GM20000 (cell line): ENCODE data around the gene COMTD1.

ENCODE experiments used
- DNase-seq: peaks from one replicate; pipeline ENCODE4 v3.0.0; 2012; ENCODE audit warnings: low spot score
- TF ChIP-seq, protein P1 (sequence below): IDR thresholded peaks from 2 replicates; pipeline ENCODE4 v1.5.1; 2012; ENCODE audit warnings: mild to moderate bottlenecking, control low read depth; ENCODE audit errors: extremely low read depth, missing control alignments

Gene COMTD1

DNA sequence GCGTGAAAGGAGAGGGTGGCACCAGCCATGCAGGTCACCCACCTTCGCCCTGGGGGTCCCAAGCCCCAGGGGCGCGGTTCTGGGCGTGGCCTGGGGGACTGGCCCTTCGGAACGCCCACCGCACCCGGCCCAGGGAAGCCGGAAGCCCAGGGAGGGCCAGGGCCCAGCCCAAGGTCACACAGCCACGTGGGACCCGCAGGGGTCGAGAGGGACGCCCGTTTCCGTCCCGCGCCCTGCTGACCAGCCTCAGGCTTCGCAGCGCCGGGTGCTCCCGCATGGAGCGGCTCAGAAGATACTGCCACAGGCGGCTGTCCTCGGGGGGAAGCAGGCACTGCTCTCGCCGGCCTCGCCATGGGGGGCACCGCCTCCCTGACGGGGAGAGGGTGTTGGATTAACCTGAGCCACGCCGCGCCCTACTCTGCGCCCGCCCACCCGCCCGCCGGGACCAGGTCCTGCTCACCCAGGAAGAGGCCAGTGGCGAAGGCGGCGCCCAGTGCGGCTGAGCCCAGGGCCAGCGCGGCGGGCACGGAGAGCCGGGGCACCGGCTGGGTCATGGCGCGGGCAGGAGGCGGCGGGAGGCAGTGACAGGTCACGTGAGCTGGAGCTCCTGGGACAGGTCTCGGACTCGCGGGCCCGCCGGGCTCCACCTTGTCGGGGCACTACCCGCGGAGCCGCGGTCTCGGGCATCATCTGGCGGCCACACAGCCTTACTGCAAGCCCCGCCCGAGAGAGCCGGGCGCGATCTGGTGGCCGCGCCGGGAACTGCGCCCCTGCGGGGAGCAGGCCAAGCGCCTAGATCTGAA is at the start of gene COMTD1:
TSS of gene COMTD1 (minus strand) at position 583 of the 803 bp plus-strand sequence. CDS start at position 554, 29 bp downstream.
- TF ChIP-seq, protein P1, sequence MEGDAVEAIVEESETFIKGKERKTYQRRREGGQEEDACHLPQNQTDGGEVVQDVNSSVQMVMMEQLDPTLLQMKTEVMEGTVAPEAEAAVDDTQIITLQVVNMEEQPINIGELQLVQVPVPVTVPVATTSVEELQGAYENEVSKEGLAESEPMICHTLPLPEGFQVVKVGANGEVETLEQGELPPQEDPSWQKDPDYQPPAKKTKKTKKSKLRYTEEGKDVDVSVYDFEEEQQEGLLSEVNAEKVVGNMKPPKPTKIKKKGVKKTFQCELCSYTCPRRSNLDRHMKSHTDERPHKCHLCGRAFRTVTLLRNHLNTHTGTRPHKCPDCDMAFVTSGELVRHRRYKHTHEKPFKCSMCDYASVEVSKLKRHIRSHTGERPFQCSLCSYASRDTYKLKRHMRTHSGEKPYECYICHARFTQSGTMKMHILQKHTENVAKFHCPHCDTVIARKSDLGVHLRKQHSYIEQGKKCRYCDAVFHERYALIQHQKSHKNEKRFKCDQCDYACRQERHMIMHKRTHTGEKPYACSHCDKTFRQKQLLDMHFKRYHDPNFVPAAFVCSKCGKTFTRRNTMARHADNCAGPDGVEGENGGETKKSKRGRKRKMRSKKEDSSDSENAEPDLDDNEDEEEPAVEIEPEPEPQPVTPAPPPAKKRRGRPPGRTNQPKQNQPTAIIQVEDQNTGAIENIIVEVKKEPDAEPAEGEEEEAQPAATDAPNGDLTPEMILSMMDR, result peak; percentile 100
- peak; percentile 95 for DNase-seq

DNA sequence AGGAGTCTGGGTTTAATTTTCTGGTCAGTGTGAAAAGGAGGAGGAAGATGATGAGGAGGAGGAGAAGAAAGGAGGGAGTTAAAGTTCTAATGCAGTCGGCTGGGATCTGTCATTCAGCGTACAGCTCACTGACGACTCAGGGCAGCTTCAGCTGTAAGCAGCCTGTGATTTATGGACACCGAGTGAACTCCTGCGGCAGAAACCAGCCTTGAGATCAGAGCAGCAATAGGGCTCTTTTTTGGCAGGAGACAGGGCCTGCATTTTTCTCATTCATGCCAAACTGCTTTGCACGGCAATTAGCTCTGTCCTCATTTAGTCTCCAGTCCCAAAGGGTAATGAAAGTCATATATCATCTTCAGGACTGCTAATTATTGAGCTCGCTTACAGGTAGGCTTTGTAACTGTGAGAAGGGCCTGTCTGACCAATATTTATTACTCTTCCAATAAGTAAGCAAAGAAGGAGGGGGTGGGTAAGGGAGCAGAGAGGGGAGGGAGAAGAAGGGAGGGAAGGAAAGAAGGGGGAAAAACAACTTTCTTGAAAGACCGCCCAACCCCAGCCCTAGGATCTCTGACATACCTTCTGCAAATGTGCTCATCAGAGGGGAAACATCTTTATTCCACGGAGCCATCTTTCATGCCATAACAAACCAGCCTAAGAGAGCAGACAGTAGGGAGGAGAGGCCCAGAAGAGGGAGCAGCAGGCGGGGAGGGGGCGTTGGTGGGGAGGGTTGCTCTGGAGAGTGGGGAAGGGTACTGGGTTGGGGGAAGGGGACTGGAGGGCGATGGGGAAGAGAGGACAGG is 48.1 kb upstream of the COMTD1 start:
- no peak for DNase-seq
- TF ChIP-seq, protein P1, result no peak

DNA sequence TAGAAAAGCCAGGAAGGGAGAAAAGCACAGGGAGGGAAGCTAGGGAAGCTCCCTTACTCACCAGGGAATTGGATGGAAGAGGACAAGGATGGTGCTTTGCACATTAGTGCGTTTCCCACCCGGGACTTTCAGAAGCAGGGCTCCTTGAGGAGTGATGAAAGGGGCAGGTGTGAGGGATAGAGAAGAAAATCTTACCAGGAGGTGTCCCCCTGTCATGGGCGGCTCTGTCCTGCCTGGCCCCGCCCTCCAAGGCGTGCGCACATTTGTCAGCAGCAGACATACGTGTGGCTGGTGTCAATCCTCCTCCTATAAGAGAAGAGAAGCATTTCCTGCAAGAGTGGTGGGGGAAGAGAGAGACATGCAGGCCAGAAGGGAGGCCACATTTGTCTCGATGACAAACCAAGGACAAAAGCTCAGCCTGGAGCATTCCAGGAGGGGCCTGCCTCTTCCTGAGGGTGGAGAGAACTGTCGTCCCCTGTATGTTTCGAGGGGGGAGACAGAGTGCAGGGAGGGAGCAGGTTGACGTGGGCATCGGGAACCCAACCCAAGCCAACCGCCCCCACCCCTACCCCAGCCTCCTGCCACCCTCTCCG is 47.4 kb upstream of the COMTD1 start:
- TF ChIP-seq, protein P1, result no peak
- DNase-seq, result no peak

DNA sequence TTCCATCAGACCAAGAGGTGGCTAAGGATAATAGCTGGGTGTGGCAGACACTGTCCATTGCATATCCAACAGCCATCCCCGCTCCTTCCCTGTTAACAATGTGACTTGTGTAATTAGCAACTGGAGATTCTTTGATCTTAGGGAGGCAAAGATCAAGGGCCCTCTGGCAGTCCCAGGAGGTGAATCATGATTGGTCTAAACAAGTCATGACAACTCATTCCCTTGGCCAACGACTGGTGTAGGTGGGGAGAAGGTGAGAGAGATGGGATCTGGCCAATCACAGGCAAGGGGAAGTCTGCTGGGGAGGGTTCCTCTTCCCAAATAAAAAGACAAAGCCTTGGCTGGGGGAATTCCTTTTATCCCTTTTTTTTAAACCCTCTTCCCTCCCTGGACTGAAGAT is 46.2 kb upstream of the COMTD1 start:
- TF ChIP-seq, protein P1, result no peak
- no peak for DNase-seq

DNA sequence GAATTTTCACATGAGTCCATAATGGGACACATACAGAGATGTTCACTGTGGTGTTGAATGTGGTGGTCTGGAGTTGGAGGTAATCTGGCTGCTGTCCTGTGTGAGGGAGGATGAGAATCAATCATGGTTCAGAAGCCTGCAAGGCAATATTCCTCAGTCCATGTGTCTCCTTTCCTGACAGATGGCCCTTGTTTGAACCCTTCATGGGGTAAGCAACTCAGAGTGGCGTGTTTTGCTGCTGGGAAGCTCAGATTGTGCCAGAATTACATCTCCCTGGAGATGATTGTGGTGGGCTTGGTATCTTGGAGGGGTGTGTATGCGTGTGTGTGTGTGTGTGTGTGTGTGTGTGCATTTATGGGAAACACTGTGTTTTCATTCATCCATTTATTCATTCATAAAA is 44.5 kb upstream of the COMTD1 start:
- DNase-seq, result no peak
- TF ChIP-seq, protein P1, result no peak

DNA sequence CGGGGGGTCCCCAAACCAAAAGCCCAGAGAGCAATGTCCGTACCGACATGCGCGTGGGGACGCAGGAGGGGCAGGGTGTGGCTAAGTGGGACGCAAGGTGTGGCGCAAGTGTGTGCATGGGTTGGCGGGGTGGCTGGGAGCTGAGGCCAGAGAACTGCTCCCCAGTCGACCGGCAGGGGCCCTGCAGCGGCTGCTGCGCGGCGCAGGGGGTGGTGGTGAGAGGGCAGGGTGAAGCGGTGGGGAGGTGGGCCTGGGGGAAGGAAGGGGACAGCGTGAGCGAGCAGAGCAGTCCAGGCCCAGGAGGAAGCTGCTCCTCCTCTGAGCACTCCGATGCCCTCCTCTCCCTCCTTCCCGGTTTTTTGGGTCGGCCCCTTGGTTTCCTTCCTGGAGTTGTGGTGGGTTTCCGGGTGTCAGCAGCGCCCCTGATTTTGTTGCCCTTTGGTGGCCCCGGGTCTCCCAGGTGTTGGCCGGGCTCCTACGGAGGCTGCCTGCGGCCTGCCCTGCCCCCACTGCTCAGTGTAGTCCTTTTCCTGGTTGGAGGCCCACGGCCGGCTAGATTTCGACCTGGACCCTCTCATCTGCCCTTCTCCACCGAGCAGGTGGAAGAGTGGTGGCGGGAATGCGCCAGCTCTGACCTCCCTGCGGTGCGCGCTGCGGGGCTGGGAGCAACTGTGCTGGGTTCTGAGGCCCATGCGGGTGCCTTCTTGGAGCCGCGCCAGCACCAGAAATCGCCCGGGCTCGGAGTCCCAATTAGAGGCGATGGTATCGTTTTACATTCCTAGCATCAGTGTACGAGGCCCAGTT is 40.5 kb upstream of the COMTD1 start:
- no peak for DNase-seq
- TF ChIP-seq, protein P1, result no peak
